HG03066 (cell line): ENCODE measurements around the gene COL26A1.
"Not testable (repeated sequence)": the region's sequence is repeated elsewhere in the genome, so short reads cannot be mapped to it uniquely, and the experiment has no call there.

ENCODE experiments used
- ATAC-seq: cut with Tn5 transposase; IDR thresholded peaks from one replicate; pipeline ENCODE4 v1.9.1; 2021; ENCODE audit warnings: low read depth; ENCODE audit not compliant: unreplicated experiment

COL26A1 gene

GRCh38 chr7:101362334-101363195 lies at the start of gene COL26A1:
COL26A1 (plus strand) TSS chr7:101362875; CDS start chr7:101363033, 158 bp downstream.
- ATAC-seq: no peak

GRCh38 chr7:101315336-101315735 lies 47.3 kb upstream of the COL26A1 start:
- ATAC-seq: no peak

GRCh38 chr7:101319401-101319800 lies 43.3 kb upstream of the COL26A1 start:
- ATAC-seq: no peak

- peak; percentile 98 for ATAC-seq
Measured at GRCh38 chr7:101321491-101322401, 40.9 kb upstream of the COL26A1 start, which contains the start of gene IFT22. IFT22 (minus strand) TSS chr7:101321812; CDS start chr7:101321709, 103 bp downstream.

- no peak for ATAC-seq
Measured at GRCh38 chr7:101328159-101328558, 34.5 kb upstream of the COL26A1 start.

- no peak for ATAC-seq
Measured at GRCh38 chr7:101330011-101330484, 32.6 kb upstream of the COL26A1 start.

GRCh38 chr7:101332026-101332425 lies 30.6 kb upstream of the COL26A1 start:
- no peak for ATAC-seq

- no peak for ATAC-seq
Measured at GRCh38 chr7:101333912-101334311, 28.8 kb upstream of the COL26A1 start.

- ATAC-seq: no peak
Measured at GRCh38 chr7:101340379-101340778, 22.3 kb upstream of the COL26A1 start.

- no peak for ATAC-seq
Measured at GRCh38 chr7:101342892-101343291, 19.8 kb upstream of the COL26A1 start.

GRCh38 chr7:101347477-101347876 lies 15.2 kb upstream of the COL26A1 start:
- ATAC-seq: no peak

- ATAC-seq: not testable (repeated sequence)
Measured at GRCh38 chr7:101348456-101349067, 14.1 kb upstream of the COL26A1 start.

GRCh38 chr7:101349300-101349699 lies 13.4 kb upstream of the COL26A1 start:
- not testable (repeated sequence) for ATAC-seq

- no peak for ATAC-seq
Measured at GRCh38 chr7:101352920-101353308, 9.8 kb upstream of the COL26A1 start.

GRCh38 chr7:101357433-101357832 lies 5.2 kb upstream of the COL26A1 start:
- ATAC-seq: no peak

- no peak for ATAC-seq
Measured at GRCh38 chr7:101363196-101363733, 590 bp downstream of the COL26A1 start.

GRCh38 chr7:101363734-101364374 lies 1.2 kb downstream of the COL26A1 start:
- ATAC-seq: no peak

- ATAC-seq: no peak
Measured at GRCh38 chr7:101365956-101366355, 3.3 kb downstream of the COL26A1 start.

GRCh38 chr7:101367676-101368075 lies 5.0 kb downstream of the COL26A1 start:
- ATAC-seq: no peak
